Endodermal cell (in vitro differentiated cells): ENCODE data around the gene IGFBPL1. TPM values are rescaled to one million over a fixed set of nuclear protein-coding genes. Genes with fewer than 3 reads are reported as not detected.
A peak's percentile ranks its signal among the peaks of the same experiment; 100 is the strongest.

ENCODE experiments used
- DNase-seq: peaks from one replicate; pipeline ENCODE4 v3.0.0-alpha.2; 2017
- H3K27ac ChIP-seq: 2 replicates; pipeline ENCODE4 v1.5.1; 2013; ENCODE audit warnings: mild to moderate bottlenecking, low read depth, low read length, moderate library complexity
- H3K27me3 ChIP-seq: 2 replicates; pipeline ENCODE4 v1.6.1; 2013; ENCODE audit warnings: mild to moderate bottlenecking, low read length, moderate library complexity; ENCODE audit not compliant: insufficient read depth, control insufficient read depth, poor library complexity, severe bottlenecking
- H3K36me3 ChIP-seq: 2 replicates; pipeline ENCODE4 v1.7.0; 2013; ENCODE audit warnings: mild to moderate bottlenecking, low read length, moderate library complexity; ENCODE audit not compliant: control insufficient read depth, insufficient read depth
- H3K4me1 ChIP-seq: one replicate; pipeline ENCODE4 v1.7.0; 2013; ENCODE audit warnings: low read length; ENCODE audit not compliant: control insufficient read depth, insufficient read depth
- H3K4me3 ChIP-seq: 2 replicates; pipeline ENCODE4 v1.5.1; 2013; ENCODE audit warnings: mild to moderate bottlenecking, low read length, moderate library complexity
- H3K9ac ChIP-seq: 2 replicates; pipeline ENCODE4 v1.6.1; 2013; ENCODE audit warnings: mild to moderate bottlenecking, low read length, moderate library complexity; ENCODE audit not compliant: poor library complexity, severe bottlenecking; ENCODE audit errors: extremely low read depth
- H3K9me3 ChIP-seq: 2 replicates; pipeline ENCODE4 v1.6.1; 2013; ENCODE audit warnings: mild to moderate bottlenecking, low read length, moderate library complexity; ENCODE audit not compliant: control insufficient read depth
- H3K27ac Mint-ChIP-seq: 2 replicates; pipeline ENCODE4 v1.8.0; 2020; ENCODE audit warnings: mixed read lengths
- H3K27me3 Mint-ChIP-seq: 2 replicates; pipeline ENCODE4 v1.8.0; 2021; ENCODE audit warnings: mild to moderate bottlenecking, mixed read lengths; ENCODE audit not compliant: insufficient read depth
- H3K36me3 Mint-ChIP-seq: 2 replicates; pipeline ENCODE4 v1.8.0; 2020; ENCODE audit warnings: low read depth, mixed read lengths
- H3K4me1 Mint-ChIP-seq: 2 replicates; pipeline ENCODE4 v1.8.0; 2020; ENCODE audit warnings: mixed read lengths
- H3K4me3 Mint-ChIP-seq: 2 replicates; pipeline ENCODE4 v1.8.0; 2020; ENCODE audit warnings: mild to moderate bottlenecking, moderate library complexity, mixed read lengths
- H3K9me3 Mint-ChIP-seq: 2 replicates; pipeline ENCODE4 v1.8.0; 2020; ENCODE audit warnings: mild to moderate bottlenecking, mixed read lengths
- WGBS, 2 experiments: methylation state at CpG; one replicate each; pipeline versions ENCODE4 v1.1.5 to v1.1.7; 2013; ENCODE audit warnings: missing lambda C conversion rate in 2 of 2, mixed read lengths in 1 of 2; ENCODE audit not compliant: insufficient coverage in 1 of 2, insufficient read length in 1 of 2; 5-methylcytosine and 5-hydroxymethylcytosine counted together
- total RNA-seq, 2 donors: library from RNA; stranded (reverse); fragmentation: NEBNext Ultra II Directional in 1 of 2; extraction: Animal tissue kit (Norgen Biotek cat#: 25700) in 1 of 2; gene quantifications; 2 replicates in 1 of 2; 3 replicates in 1 of 2; pipeline ENCODE4 v1.2.1, GENCODE V29; 2021
- TF ChIP-seq, protein P1 (sequence below): fragments of 200-600 bp; sonication (generic); conservative IDR thresholded peaks from 2 replicates; pipeline ENCODE4 v1.5.0; 2021; ENCODE audit warnings: antibody characterized with exemption, mild to moderate bottlenecking

Gene IGFBPL1
- total RNA-seq, 2 donors from 2014 or later, result 40.5 to 90.3 TPM

DNA sequence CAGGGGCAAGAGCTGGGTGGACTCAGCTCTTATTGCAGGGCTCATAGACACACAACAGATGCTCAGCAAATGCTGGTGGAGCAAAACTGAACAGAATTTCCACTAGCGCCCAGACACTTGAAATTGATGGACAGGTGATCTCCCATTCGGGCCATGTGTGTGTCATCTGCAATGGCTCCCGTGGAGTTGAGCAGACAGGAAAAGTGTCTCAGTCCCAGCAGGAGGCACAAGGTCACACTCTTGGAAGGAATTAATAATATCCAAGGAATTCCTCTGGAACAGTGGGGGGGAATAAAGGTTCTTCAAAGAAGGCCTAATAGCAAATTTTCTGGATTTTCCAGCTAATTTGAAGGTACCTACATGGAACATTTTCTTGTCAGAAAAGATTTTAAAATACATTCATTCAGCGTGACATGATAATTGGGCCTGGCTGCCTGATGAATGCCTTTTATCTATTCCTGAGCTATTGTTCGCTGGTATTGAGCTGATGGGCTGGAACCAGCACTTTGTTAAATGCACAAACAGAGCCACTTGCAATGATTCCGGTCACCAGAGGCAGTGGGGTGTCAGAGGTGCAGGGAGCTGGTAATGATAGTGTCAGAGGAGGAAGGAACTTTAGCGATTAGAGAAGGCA lies 63.3 kb downstream of the IGFBPL1 start:
- peaks cover 4% of the 10 kb centered on the region for H3K27me3 ChIP-seq
- Mint-ChIP-seq H3K27ac (no peak overlapping the region), H3K36me3 (no peaks in the 10 kb centered on the region), H3K9me3 (peaks cover 8% of the 10 kb centered on the region), H3K4me1 (peaks cover 38% of the 10 kb centered on the region), H3K27me3 (peaks cover 32% of the 10 kb centered on the region), H3K4me3 (no peak overlapping the region)
- peaks cover 21% of the 10 kb centered on the region for H3K4me1 ChIP-seq
- TF ChIP-seq, protein P1, sequence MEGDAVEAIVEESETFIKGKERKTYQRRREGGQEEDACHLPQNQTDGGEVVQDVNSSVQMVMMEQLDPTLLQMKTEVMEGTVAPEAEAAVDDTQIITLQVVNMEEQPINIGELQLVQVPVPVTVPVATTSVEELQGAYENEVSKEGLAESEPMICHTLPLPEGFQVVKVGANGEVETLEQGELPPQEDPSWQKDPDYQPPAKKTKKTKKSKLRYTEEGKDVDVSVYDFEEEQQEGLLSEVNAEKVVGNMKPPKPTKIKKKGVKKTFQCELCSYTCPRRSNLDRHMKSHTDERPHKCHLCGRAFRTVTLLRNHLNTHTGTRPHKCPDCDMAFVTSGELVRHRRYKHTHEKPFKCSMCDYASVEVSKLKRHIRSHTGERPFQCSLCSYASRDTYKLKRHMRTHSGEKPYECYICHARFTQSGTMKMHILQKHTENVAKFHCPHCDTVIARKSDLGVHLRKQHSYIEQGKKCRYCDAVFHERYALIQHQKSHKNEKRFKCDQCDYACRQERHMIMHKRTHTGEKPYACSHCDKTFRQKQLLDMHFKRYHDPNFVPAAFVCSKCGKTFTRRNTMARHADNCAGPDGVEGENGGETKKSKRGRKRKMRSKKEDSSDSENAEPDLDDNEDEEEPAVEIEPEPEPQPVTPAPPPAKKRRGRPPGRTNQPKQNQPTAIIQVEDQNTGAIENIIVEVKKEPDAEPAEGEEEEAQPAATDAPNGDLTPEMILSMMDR, result no peak
- peaks cover 6% of the 10 kb centered on the region for H3K9me3 ChIP-seq
- no peak overlapping the region for H3K9ac ChIP-seq
- H3K36me3 ChIP-seq, result no peaks in the 10 kb centered on the region
- no peak for DNase-seq
- no peak overlapping the region for H3K4me3 ChIP-seq
- H3K27ac ChIP-seq, result no peak overlapping the region
- WGBS, 2 experiments, result 70 to 74% methylated on average over 6 to 7 of the region's 7 CpGs

DNA sequence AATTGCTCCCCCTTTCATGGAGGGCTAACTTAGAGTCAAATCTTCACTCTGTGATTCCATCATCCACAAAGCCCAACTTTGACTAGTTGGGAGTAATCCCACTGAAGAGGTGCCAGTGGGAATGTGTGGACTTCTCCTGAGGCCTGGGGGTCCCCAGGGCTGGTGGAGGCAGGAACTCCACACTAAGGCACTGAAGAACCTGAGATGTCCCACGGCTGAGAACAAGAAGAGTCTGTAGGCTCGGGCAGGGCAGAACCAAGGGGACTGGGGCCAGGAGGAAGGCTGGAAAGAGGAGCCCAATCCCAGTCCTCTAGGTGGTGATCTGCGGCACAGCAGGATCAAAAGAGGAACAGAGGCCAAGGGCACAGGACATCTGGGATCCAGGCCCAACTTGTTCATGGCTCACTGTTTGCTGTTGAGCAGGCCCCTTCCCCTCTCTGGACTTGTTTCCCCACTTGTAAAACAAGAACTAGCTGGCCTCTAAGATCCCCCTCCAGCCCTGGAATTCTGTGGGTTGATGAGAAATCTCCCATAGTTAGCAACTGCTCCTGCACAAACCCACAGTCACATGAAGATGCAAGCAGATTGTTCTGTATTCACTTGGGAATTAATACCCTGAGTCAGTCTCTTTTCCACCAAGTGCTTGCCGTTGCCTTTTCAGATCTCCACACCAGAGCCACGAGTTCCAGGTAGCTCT lies 64.4 kb downstream of the IGFBPL1 start:
- Histone ChIP-seq H3K27me3 (no peaks in the 10 kb centered on the region), H3K27ac (no peak overlapping the region), H3K9ac (no peak overlapping the region), H3K4me3 (no peak overlapping the region), H3K36me3 (no peaks in the 10 kb centered on the region), H3K9me3 (peaks cover 6% of the 10 kb centered on the region), H3K4me1 (peaks cover 21% of the 10 kb centered on the region)
- Mint-ChIP-seq H3K4me3 (no peak overlapping the region), H3K27ac (peak overlapping the region; percentile 67), H3K36me3 (no peaks in the 10 kb centered on the region), H3K9me3 (peaks cover 8% of the 10 kb centered on the region), H3K27me3 (peaks cover 23% of the 10 kb centered on the region), H3K4me1 (peaks cover 48% of the 10 kb centered on the region)
- 79 to 84% methylated on average over 4 to 5 of the region's 5 CpGs for WGBS, 2 experiments
- no peak for DNase-seq
- TF ChIP-seq, protein P1, result no peak

DNA sequence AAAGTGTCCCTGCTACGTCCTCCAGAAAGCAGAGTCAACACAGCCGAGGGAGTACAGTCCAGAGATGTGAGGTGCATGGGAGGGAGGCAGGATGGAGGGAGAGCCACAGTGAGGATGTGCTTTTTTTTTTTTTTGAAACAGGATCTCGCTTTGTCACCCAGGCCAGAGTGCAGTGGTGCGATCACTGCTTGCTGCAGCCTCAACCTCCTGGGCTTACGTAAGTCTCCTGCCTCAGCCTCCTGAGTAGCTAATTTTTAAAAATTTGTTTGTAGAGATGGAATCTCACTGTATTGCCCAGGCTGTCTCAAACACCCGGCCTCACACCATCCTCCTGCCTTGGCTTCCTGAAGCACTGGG lies 65.0 kb downstream of the IGFBPL1 start:
- Histone ChIP-seq H3K9ac (no peak overlapping the region), H3K9me3 (peaks cover 6% of the 10 kb centered on the region), H3K4me3 (no peak overlapping the region), H3K36me3 (no peaks in the 10 kb centered on the region), H3K4me1 (peaks cover 21% of the 10 kb centered on the region), H3K27me3 (no peaks in the 10 kb centered on the region), H3K27ac (no peak overlapping the region)
- WGBS, 2 experiments, result 94 to 100% methylated on average over 3 to 6 of the region's 6 CpGs
- no peak overlapping the region for H3K4me3 Mint-ChIP-seq
- H3K27ac Mint-ChIP-seq, result no peak overlapping the region
- H3K4me1 Mint-ChIP-seq, result peaks cover 51% of the 10 kb centered on the region
- no peaks in the 10 kb centered on the region for H3K36me3 Mint-ChIP-seq
- DNase-seq, result no peak
- TF ChIP-seq, protein P1, result no peak
- H3K9me3 Mint-ChIP-seq, result peaks cover 8% of the 10 kb centered on the region
- H3K27me3 Mint-ChIP-seq, result peaks cover 20% of the 10 kb centered on the region
